LNCaP clone FGC (cell line): Measurements from ENCODE around the gene MACROD2.

Experiments
- DNase-seq: peaks from one replicate; pipeline ENCODE4 v3.0.0-alpha.2; 2011; ENCODE audit warnings: low read depth
- H3K4me3 ChIP-seq: 2 replicates; pipeline ENCODE4 v1.5.1; 2011; ENCODE audit warnings: mild to moderate bottlenecking, low read depth, low read length, control low read depth
- TF ChIP-seq, protein P1 (sequence below): IDR thresholded peaks from 2 replicates; pipeline ENCODE4 v1.5.1; 2012; ENCODE audit warnings: mild to moderate bottlenecking; ENCODE audit not compliant: control insufficient read depth, insufficient read depth; ENCODE audit errors: extremely low read depth

MACROD2 gene

DNA sequence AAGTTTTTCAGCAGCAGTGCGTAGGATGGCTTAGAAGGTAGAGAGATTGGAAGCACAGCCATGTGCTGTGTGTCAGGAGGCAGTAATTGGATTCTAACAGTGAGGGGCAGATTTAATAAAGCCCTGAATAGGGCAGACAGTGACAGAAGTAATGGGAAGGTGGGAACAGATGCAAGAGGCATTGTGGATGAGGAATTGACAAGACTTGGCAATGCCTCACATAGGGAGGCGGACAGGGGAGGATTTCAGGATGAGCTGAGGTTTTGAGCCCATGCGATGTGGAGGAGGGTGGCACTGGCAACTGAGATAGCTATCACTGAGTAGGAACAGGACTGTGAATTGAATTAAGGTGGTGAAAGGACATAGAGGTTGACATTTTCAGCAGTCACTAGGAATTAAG is 604.3 kb downstream of the MACROD2 start:
- H3K4me3 ChIP-seq = no peak overlapping the region
- TF ChIP-seq, protein P1, sequence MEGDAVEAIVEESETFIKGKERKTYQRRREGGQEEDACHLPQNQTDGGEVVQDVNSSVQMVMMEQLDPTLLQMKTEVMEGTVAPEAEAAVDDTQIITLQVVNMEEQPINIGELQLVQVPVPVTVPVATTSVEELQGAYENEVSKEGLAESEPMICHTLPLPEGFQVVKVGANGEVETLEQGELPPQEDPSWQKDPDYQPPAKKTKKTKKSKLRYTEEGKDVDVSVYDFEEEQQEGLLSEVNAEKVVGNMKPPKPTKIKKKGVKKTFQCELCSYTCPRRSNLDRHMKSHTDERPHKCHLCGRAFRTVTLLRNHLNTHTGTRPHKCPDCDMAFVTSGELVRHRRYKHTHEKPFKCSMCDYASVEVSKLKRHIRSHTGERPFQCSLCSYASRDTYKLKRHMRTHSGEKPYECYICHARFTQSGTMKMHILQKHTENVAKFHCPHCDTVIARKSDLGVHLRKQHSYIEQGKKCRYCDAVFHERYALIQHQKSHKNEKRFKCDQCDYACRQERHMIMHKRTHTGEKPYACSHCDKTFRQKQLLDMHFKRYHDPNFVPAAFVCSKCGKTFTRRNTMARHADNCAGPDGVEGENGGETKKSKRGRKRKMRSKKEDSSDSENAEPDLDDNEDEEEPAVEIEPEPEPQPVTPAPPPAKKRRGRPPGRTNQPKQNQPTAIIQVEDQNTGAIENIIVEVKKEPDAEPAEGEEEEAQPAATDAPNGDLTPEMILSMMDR = no peak
- no peak for DNase-seq

DNA sequence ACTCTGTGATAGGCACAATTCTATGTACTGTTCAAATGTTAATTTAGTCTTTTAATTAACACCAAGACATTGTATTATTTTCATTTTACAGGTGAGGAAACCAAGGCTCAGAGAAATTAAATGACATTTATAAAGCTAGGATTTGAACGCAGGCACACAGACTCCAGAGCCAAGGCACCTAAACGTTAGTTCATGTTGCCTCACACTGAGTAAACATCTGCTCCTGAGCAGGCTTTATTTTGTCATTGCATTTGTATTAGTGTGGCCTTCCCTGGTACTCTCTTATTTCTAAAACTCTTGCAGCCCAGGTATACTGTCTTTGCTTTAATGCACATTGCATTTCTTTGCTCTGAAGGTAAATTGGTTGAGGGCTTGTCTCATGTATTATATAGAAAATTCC is 605.2 kb downstream of the MACROD2 start:
- no peak overlapping the region for H3K4me3 ChIP-seq
- TF ChIP-seq, protein P1 = no peak
- DNase-seq = no peak

DNA sequence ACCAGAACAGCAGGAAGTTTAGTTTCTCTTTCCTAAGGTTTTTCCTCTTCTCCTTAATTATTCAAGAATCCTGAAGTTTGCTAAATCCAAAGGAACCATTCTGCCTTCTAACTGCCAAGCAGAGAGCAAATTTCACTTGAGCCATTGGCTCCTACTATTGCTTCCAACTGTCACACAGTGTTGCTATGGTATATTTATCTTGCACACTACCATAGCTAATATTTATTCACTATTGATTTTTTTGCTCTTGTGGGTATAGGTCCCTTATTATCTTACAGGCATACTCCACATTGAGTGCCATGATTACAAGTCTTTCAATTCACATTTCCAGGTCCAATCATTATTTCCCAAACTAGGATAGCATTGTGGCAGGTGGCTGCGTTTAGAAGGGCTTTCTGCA is 608.8 kb downstream of the MACROD2 start:
- TF ChIP-seq, protein P1 = no peak
- no peak overlapping the region for H3K4me3 ChIP-seq
- no peak for DNase-seq

DNA sequence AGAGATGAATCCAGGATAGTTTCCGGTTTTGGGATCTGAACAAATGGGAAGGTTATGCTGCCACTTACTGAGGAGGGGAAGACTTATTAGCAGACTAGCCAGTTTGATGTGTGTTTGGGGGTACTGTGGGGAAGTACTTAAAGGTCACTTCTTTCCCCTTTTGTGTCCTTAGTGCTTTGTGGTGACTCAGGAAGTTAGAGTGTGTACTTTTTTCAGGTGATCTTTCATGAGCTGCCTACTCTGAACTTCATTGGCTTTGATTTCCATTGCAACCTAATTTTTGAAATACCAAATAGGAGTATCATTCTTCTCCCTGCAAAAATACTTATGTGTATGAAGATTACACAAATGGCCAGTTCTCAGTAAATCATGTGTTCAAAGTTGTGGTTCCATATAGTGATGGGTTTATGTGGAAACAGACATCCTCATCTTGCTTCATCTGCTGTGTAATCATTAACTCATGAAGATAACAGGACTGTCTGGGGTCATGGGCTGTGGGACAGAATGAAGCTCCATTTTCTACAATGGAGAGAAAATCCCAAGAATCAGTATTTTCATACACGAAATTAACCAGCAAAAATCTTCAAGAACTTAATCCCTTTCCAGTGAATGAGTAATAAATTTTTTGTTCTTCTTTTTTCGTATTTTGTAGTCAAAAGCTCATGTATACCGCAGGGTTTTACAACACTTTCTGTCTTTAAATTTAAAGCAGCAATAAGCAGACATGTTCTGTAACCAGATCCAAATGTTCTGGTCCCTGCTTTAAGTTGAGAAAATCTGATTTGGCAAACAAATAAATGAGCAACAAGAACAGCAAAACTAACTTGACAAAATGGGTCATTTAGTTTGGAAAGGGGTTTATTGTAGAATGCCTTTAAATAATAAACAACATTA is 614.3 kb downstream of the MACROD2 start:
- DNase-seq = no peak
- TF ChIP-seq, protein P1 = no peak

DNA sequence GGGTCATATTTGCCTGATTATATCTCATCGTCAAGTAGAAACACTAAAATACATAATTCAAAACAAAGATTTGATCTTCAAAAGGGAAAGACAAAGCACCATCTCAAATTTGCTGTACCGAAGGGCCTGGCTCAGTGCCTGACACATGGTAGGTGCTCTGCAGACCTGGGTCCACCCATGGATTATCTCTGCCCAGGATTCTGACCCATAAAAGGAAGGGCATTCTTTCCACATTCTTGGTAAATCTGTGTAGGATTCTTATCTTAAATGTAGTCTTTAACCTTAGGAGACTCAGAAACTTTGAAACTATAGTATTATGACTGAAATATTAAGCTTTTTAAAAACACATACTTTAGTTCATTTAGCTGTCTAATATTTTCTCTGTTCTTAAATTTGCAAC is 616.2 kb downstream of the MACROD2 start:
- TF ChIP-seq, protein P1 = no peak
- H3K4me3 ChIP-seq = no peak overlapping the region
- no peak for DNase-seq

More for the DNA sequence above, 614.3 kb downstream of the MACROD2 start:
- H3K4me3 ChIP-seq = no peak overlapping the region

DNA sequence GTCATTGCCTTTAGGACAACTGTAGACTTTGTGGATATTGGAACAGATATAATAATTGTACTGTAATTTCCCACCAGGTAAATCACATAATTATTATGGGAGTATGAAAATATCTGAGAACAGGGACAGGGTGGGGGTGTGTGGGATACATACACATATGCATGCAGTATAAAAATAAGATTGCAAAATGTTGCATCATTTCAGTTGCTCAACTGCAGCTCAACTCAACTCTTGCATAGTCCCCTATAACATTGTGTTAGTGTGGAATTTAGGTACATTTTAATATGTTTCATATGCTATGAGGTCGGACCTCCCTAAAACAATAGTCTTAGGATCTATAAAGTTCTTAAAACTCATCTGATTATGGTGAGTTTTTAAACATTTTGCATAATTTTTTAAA is 617.1 kb downstream of the MACROD2 start:
- TF ChIP-seq, protein P1 = no peak
- H3K4me3 ChIP-seq = no peak overlapping the region
- no peak for DNase-seq

DNA sequence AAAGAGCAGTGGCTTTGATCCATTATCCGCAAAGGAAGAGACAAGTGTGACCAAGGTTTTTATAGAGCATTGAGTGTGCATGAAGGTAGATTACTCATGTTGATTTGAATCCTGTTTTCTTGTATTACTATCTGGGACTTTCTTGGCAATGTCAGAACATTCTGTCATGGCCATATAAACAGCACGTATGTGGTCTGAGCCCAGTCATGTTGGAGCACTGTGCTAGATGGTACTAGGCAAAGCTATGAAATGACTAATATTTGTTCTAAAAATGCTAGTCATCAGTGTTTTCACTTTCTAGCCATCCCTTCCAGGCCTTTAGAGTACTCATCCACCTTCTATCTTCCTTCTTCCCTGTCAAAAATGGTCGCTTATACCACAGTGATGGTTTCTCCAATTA is 620.7 kb downstream of the MACROD2 start:
- TF ChIP-seq, protein P1 = no peak
- H3K4me3 ChIP-seq = no peak overlapping the region
- DNase-seq = no peak
